ENCODE results near the gene RNASET2. TPM values are rescaled to one million over a fixed set of nuclear protein-coding genes. Genes with fewer than 3 reads are reported as not detected.

RNASET2 gene
- total and polyA plus RNA-seq, 2 of the 13 experiments (the other 11 are each of a cell fraction or from before 2014, with no cell fraction given) = 44.6 to 597 TPM

DNA sequence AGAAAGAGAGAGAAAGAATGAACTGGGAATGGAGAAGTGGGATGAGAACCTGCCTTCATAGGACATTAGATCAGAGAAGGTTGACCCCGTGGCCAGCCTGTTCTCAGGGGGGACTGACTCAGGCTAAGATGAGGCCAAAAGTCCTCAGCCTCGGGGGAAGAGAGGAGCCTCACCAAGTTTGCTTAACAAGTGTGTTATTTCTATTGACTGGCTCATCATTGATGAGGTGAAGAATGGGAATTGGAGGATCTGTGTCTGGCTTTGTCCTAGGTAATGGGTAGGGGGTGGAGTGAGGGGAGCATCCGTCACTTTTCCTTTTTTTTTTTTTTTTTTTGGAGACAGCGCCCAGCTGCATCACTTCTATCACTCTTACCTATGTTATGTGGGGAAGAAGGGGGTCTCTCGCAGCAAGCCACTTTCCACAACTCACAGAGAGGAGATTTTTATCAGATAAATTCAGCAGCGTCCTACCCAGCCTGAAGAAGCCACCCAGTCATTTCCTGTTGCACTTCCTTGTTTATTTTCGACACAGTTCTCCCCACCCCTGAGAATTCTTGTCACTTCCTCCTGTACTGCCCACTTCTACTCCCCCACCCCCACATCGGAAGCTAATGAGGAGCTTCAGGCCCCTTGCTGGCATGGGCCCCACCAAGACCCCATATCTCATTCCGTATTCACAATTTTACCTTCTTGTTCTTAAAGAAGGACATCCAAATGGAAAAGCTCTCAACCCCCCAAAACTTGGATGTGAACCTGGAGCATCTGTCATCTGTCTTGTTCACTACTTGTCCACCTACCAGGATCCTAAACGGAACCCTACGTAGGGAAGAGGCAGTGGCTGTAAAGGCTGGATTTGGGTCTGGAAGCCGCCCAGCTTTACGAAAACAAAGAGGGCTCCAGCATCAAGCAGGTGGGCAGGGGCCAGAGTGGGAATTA lies 2.8 kb upstream of the RNASET2 start (continued):
- TF ChIP-seq, protein P1, sequence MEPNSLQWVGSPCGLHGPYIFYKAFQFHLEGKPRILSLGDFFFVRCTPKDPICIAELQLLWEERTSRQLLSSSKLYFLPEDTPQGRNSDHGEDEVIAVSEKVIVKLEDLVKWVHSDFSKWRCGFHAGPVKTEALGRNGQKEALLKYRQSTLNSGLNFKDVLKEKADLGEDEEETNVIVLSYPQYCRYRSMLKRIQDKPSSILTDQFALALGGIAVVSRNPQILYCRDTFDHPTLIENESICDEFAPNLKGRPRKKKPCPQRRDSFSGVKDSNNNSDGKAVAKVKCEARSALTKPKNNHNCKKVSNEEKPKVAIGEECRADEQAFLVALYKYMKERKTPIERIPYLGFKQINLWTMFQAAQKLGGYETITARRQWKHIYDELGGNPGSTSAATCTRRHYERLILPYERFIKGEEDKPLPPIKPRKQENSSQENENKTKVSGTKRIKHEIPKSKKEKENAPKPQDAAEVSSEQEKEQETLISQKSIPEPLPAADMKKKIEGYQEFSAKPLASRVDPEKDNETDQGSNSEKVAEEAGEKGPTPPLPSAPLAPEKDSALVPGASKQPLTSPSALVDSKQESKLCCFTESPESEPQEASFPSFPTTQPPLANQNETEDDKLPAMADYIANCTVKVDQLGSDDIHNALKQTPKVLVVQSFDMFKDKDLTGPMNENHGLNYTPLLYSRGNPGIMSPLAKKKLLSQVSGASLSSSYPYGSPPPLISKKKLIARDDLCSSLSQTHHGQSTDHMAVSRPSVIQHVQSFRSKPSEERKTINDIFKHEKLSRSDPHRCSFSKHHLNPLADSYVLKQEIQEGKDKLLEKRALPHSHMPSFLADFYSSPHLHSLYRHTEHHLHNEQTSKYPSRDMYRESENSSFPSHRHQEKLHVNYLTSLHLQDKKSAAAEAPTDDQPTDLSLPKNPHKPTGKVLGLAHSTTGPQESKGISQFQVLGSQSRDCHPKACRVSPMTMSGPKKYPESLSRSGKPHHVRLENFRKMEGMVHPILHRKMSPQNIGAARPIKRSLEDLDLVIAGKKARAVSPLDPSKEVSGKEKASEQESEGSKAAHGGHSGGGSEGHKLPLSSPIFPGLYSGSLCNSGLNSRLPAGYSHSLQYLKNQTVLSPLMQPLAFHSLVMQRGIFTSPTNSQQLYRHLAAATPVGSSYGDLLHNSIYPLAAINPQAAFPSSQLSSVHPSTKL (CRISPR knock-in tag; IDR thresholded peaks at IDR 0.05) = peak; percentile 48
- no peak for TF ChIP-seq ZNF225 (CRISPR knock-in tag; IDR thresholded peaks at IDR 0.05)
- no peak for TF ChIP-seq ZNF205 (CRISPR knock-in tag; IDR thresholded peaks at IDR 0.05)
- TF ChIP-seq HOXA3 (CRISPR knock-in tag; IDR thresholded peaks at IDR 0.05) = peak; percentile 8; the same call in 1 of the 2 replicates
- TF ChIP-seq ATF1 (CRISPR knock-in tag; IDR thresholded peaks at IDR 0.05) = peak; percentile 78
- 0 out of 2 replicates have a peak, but pooled peaks have one; percentile 13 for TF ChIP-seq GATAD2A (CRISPR knock-in tag; IDR thresholded peaks at IDR 0.05)
- TF ChIP-seq, protein P2, sequence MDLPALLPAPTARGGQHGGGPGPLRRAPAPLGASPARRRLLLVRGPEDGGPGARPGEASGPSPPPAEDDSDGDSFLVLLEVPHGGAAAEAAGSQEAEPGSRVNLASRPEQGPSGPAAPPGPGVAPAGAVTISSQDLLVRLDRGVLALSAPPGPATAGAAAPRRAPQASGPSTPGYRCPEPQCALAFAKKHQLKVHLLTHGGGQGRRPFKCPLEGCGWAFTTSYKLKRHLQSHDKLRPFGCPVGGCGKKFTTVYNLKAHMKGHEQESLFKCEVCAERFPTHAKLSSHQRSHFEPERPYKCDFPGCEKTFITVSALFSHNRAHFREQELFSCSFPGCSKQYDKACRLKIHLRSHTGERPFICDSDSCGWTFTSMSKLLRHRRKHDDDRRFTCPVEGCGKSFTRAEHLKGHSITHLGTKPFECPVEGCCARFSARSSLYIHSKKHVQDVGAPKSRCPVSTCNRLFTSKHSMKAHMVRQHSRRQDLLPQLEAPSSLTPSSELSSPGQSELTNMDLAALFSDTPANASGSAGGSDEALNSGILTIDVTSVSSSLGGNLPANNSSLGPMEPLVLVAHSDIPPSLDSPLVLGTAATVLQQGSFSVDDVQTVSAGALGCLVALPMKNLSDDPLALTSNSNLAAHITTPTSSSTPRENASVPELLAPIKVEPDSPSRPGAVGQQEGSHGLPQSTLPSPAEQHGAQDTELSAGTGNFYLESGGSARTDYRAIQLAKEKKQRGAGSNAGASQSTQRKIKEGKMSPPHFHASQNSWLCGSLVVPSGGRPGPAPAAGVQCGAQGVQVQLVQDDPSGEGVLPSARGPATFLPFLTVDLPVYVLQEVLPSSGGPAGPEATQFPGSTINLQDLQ (CRISPR knock-in tag; IDR thresholded peaks at IDR 0.05) = no peak
- no peak for TF ChIP-seq ZNF331 (CRISPR knock-in tag; IDR thresholded peaks at IDR 0.05)
- TF ChIP-seq ZNF441 (CRISPR knock-in tag; IDR thresholded peaks at IDR 0.05; ENCODE audit: borderline replicate concordance) = peak; percentile 15; the same call in 1 of the 2 replicates
- TF ChIP-seq PAXIP1 (CRISPR knock-in tag; conservative IDR thresholded peaks at IDR 0.05) = peak; percentile 72
- TF ChIP-seq ZBTB7B (CRISPR knock-in tag; IDR thresholded peaks at IDR 0.05) = peak; percentile 60
- TF ChIP-seq ZC3H4 (CRISPR knock-in tag; IDR thresholded peaks at IDR 0.05; ENCODE audit: borderline replicate concordance) = no peak
- no peak for TF ChIP-seq MAFF (IDR thresholded peaks at IDR 0.05; ENCODE audit: low read depth, low read length)
- no peak for TF ChIP-seq ZNF780A (CRISPR knock-in tag; IDR thresholded peaks at IDR 0.05)
- TF ChIP-seq ARID2 (CRISPR knock-in tag; IDR thresholded peaks at IDR 0.05; ENCODE audit: borderline replicate concordance) = no peak
- peak; percentile 36; the same call in 1 of the 2 replicates for TF ChIP-seq AKAP8 (CRISPR knock-in tag; IDR thresholded peaks at IDR 0.05)
- TF ChIP-seq ZMYM4 (CRISPR knock-in tag; IDR thresholded peaks at IDR 0.05) = no peak; the same call in 1 of the 2 replicates
- TF ChIP-seq, protein P3, sequence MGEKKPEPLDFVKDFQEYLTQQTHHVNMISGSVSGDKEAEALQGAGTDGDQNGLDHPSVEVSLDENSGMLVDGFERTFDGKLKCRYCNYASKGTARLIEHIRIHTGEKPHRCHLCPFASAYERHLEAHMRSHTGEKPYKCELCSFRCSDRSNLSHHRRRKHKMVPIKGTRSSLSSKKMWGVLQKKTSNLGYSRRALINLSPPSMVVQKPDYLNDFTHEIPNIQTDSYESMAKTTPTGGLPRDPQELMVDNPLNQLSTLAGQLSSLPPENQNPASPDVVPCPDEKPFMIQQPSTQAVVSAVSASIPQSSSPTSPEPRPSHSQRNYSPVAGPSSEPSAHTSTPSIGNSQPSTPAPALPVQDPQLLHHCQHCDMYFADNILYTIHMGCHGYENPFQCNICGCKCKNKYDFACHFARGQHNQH (CRISPR knock-in tag; IDR thresholded peaks at IDR 0.05) = peak; percentile 25; the same call in 1 of the 2 replicates

All from HepG2 (cell line).